ENCODE data around the gene LMTK3.

The LMTK3 gene

DNA sequence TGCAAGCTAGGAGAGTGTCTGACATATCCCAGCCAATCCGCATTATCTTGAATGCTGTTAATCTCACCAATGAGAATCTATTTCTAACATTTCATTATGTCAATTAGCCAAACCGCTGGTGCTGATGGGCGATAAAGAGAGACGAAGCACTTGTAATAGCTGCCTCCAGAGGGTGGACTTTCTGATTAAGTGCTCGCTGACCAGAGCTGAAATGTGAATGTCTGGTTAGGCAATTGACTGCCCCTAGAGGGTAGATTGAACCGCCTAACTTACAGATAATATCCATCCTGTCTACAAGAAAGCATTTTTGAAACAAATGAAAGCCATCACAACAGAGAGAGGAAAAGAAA, 66.4 kb downstream of the LMTK3 start:
- Histone ChIP-seq H3K4me3 (ENCODE audit: low read depth, low read length) (peak overlapping the region; percentile 99), H3K36me3 (peaks cover 29% of the 10 kb centered on the region), H3K27me3 (peaks cover 34% of the 10 kb centered on the region), H3K4me1 (peaks cover 5% of the 10 kb centered on the region; the same call in 1 of the 2 replicates), H3K9me3 (no peaks in the 10 kb centered on the region; the same call in 1 of the 2 replicates)
- peak; percentile 69 for DNase-seq
- TF ChIP-seq, protein P1, sequence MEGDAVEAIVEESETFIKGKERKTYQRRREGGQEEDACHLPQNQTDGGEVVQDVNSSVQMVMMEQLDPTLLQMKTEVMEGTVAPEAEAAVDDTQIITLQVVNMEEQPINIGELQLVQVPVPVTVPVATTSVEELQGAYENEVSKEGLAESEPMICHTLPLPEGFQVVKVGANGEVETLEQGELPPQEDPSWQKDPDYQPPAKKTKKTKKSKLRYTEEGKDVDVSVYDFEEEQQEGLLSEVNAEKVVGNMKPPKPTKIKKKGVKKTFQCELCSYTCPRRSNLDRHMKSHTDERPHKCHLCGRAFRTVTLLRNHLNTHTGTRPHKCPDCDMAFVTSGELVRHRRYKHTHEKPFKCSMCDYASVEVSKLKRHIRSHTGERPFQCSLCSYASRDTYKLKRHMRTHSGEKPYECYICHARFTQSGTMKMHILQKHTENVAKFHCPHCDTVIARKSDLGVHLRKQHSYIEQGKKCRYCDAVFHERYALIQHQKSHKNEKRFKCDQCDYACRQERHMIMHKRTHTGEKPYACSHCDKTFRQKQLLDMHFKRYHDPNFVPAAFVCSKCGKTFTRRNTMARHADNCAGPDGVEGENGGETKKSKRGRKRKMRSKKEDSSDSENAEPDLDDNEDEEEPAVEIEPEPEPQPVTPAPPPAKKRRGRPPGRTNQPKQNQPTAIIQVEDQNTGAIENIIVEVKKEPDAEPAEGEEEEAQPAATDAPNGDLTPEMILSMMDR (IDR thresholded peaks at IDR 0.05; ENCODE audit: low read depth, low read length): peak; percentile 71

DNA sequence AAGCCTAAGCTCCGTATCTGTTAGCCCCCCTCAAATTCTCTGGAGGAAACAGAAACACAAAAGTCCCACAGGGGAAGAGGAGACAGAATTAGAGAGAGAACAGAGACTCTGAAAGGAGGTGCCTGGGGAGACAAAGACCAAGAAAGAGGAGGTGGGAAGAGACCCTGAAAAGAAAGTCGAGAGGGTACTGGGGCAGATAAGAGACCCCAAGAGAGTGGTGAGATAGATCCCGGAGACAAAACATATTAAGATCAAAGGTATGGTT, 66.8 kb downstream of the LMTK3 start:
- peaks cover 26% of the 10 kb centered on the region for H3K36me3 ChIP-seq
- no peaks in the 10 kb centered on the region; the same call in 1 of the 2 replicates for H3K9me3 ChIP-seq
- DNase-seq: no peak
- TF ChIP-seq, protein P1 (IDR thresholded peaks at IDR 0.05; ENCODE audit: low read depth, low read length): no peak
- peaks cover 34% of the 10 kb centered on the region for H3K27me3 ChIP-seq
- H3K4me3 ChIP-seq (ENCODE audit: low read depth, low read length): peak overlapping the region; percentile 99
- peaks cover 5% of the 10 kb centered on the region; the same call in 1 of the 2 replicates for H3K4me1 ChIP-seq

DNA sequence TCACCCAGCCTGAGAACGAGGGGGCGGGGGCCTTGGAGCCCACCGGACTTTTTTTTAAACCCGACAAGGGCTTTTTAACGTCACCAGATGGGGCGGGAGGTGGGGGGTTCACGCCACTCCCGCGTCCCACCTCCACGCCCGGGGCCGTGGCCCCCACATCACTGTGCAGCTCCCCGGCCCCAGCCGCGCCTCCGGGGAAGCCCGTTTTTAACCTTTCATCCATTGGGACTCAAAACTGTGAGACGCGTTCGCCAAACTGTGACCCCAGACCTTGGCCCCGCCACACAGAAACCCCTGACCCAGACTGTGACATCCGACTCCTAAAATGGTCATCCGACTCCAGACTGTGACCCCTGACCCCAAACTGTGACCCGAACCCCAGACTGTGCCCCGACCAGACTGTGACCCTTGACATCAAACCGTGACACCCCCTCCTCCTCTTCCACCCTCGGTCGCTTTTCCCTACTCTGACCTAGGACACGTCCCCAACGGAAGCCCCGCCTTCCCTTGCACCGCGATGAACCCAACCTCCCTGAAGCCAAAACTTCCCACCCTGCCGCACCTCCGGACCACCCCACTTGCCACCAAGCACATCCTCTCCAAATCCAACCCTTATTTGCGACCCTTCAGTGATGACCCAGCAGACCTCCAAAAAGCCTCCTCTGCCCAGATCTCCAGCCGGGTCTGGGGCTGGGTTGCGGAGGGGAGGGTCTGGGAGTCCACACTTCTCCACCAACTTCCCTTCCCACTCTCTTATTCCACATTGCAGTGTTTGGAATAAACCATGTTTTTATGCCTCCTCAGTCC, 67.3 kb downstream of the LMTK3 start:
- peaks cover 34% of the 10 kb centered on the region for H3K27me3 ChIP-seq
- DNase-seq: no peak
- peaks cover 21% of the 10 kb centered on the region for H3K36me3 ChIP-seq
- H3K9me3 ChIP-seq: no peaks in the 10 kb centered on the region; the same call in 1 of the 2 replicates
- peak overlapping the region; percentile 99 for H3K4me3 ChIP-seq (ENCODE audit: low read depth, low read length)
- H3K4me1 ChIP-seq: peaks cover 5% of the 10 kb centered on the region; the same call in 1 of the 2 replicates
- TF ChIP-seq, protein P1 (IDR thresholded peaks at IDR 0.05; ENCODE audit: low read depth, low read length): no peak

DNA sequence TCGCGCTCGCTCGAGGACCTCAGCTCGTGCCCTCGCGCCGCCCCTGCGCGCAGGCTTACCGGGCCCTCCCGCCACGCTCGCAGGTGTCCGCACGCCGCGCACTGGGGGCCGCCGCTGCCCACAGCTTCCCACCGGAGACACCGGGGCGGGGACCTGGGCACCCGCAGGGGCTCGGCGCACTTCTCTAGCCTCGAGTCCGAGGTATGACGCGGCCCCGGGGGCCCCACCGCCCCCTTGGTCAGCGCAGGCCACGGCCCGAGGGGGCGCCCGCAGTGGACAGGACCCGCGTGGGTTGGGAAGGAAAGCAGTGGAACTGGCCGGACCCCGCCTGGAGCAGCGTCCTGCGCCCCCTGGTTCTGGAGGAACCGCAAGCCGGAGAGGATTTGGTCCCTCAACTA, 67.9 kb downstream of the LMTK3 start:
- Histone ChIP-seq H3K9me3 (no peaks in the 10 kb centered on the region; the same call in 1 of the 2 replicates), H3K4me1 (peaks cover 5% of the 10 kb centered on the region; the same call in 1 of the 2 replicates), H3K36me3 (peaks cover 16% of the 10 kb centered on the region), H3K4me3 (ENCODE audit: low read depth, low read length) (no peak overlapping the region), H3K27me3 (peaks cover 34% of the 10 kb centered on the region)
- DNase-seq: no peak
- TF ChIP-seq, protein P1 (IDR thresholded peaks at IDR 0.05; ENCODE audit: low read depth, low read length): no peak

DNA sequence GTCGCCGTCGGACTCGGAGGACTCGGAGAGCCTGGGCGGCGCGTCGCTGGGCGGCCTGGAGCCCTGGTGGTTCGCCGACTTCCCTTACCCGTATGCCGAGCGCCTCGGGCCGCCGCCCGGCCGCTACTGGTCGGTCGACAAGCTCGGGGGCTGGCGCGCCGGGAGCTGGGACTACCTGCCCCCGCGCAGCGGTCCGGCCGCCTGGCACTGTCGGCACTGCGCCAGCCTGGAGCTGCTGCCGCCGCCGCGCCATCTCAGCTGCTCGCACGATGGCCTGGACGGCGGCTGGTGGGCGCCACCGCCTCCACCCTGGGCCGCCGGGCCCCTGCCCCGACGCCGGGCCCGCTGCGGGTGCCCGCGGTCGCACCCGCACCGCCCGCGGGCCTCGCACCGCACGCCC, 68.4 kb downstream of the LMTK3 start:
- H3K4me1 ChIP-seq: peaks cover 5% of the 10 kb centered on the region; the same call in 1 of the 2 replicates
- peaks cover 34% of the 10 kb centered on the region for H3K27me3 ChIP-seq
- no peak overlapping the region for H3K4me3 ChIP-seq (ENCODE audit: low read depth, low read length)
- TF ChIP-seq, protein P1 (IDR thresholded peaks at IDR 0.05; ENCODE audit: low read depth, low read length): no peak
- H3K9me3 ChIP-seq: no peaks in the 10 kb centered on the region; the same call in 1 of the 2 replicates
- no peak for DNase-seq
- H3K36me3 ChIP-seq: peaks cover 12% of the 10 kb centered on the region

All from BE2C (cell line).